Measurements from ENCODE around the gene ATRAID.

DNA sequence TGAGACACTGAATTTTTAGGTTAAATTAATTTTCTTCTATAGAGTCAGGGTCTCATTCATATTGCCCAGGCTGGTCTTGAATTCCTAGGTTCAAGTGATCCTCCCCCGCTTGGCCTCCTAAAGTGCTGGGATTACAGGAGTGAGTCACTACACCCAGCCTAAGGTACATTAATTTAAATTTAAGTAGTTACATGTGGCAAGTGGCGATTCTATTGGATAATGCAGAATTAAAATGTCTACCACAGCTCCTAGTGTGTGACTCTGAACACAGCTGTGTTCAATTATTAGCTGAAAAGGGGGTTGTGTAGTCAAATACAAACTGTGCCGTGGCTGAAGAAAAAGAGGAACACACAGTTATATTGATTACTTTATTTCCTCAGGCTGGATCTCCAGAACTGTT lies 3.1 kb downstream of the ATRAID start:
- TF ChIP-seq, protein P1, sequence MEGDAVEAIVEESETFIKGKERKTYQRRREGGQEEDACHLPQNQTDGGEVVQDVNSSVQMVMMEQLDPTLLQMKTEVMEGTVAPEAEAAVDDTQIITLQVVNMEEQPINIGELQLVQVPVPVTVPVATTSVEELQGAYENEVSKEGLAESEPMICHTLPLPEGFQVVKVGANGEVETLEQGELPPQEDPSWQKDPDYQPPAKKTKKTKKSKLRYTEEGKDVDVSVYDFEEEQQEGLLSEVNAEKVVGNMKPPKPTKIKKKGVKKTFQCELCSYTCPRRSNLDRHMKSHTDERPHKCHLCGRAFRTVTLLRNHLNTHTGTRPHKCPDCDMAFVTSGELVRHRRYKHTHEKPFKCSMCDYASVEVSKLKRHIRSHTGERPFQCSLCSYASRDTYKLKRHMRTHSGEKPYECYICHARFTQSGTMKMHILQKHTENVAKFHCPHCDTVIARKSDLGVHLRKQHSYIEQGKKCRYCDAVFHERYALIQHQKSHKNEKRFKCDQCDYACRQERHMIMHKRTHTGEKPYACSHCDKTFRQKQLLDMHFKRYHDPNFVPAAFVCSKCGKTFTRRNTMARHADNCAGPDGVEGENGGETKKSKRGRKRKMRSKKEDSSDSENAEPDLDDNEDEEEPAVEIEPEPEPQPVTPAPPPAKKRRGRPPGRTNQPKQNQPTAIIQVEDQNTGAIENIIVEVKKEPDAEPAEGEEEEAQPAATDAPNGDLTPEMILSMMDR (IDR thresholded peaks at IDR 0.05) = no peak
- TF ChIP-seq EP300 (IDR thresholded peaks at IDR 0.05) = no peak
- no peak for TF ChIP-seq POLR2A (IDR thresholded peaks at IDR 0.05)

Data from stomach (tissue), 4 donors.